ENCODE results near the gene LRP11.

Gene LRP11

GRCh38 chr6:149777624-149778023, 86.5 kb downstream of the LRP11 start:
- DNase-seq: no peak

- DNase-seq: no peak
These were observed 92.2 kb downstream of the LRP11 start for GRCh38 chr6:149771925-149772324.

GRCh38 chr6:149771185-149771584, 93.0 kb downstream of the LRP11 start:
- DNase-seq: no peak

- DNase-seq: no peak
These were observed 94.5 kb downstream of the LRP11 start for GRCh38 chr6:149769676-149770075.

Measured in kidney glomerular epithelial cell (primary cell).